ENCODE data around the gene TUBG1.

DNA sequence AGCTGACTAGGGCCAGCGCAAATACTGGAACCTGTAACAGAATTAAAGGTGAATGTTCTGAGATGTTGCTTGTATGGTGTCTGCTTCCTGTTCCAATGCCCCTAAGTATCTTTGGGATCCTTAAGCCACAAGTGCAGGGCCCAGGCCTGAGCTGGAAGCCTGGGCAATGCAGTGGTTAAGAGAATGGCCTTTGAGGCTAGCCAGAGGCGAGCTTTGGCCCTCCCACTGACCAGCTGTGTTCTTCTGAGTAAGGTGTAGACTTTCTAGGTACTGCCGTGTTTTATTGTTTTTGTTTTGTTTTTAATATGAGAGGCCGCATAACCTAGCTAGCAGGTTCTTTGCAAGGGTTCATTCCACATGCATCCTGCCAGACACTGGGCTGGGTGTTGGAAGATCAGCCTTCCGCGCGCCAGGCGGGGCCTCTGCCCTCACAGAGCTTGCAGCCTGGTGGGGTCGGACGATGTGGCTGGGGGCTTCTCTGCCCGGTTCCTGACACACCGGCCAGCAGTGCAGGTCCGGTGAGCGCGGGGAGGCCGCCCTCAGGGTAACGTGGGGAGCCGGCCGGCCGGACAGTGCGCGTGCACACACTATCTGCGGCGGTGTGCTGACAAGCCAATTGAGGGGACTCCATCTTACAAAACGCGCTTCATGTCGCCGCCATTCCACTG is 43.1 kb upstream of the TUBG1 start:
- TF ChIP-seq, protein P1, sequence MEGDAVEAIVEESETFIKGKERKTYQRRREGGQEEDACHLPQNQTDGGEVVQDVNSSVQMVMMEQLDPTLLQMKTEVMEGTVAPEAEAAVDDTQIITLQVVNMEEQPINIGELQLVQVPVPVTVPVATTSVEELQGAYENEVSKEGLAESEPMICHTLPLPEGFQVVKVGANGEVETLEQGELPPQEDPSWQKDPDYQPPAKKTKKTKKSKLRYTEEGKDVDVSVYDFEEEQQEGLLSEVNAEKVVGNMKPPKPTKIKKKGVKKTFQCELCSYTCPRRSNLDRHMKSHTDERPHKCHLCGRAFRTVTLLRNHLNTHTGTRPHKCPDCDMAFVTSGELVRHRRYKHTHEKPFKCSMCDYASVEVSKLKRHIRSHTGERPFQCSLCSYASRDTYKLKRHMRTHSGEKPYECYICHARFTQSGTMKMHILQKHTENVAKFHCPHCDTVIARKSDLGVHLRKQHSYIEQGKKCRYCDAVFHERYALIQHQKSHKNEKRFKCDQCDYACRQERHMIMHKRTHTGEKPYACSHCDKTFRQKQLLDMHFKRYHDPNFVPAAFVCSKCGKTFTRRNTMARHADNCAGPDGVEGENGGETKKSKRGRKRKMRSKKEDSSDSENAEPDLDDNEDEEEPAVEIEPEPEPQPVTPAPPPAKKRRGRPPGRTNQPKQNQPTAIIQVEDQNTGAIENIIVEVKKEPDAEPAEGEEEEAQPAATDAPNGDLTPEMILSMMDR (IDR thresholded peaks at IDR 0.05): no peak
- TF ChIP-seq POLR2A (IDR thresholded peaks at IDR 0.05): no peak
